H9 (cell line): ENCODE measurements around the gene IL1RAPL1. TPM values are rescaled to one million over a fixed set of nuclear protein-coding genes. Genes with fewer than 3 reads are reported as not detected.

Experiments
- DNase-seq: peaks from one replicate; pipeline ENCODE4 v3.0.0-alpha.2; 2017
- H2AFZ ChIP-seq: one replicate; pipeline ENCODE4 v1.6.1; 2013; ENCODE audit warnings: mild to moderate bottlenecking, low read length, control low read depth, moderate library complexity
- H2AK5ac ChIP-seq: 2 replicates; pipeline ENCODE4 v1.6.1; 2013; ENCODE audit warnings: low read length, control low read depth, mixed read lengths; ENCODE audit not compliant: insufficient read length
- H2BK120ac ChIP-seq: one replicate; pipeline ENCODE4 v1.6.1; 2013; ENCODE audit warnings: low read depth, mild to moderate bottlenecking, low read length, control low read depth, inconsistent platforms; ENCODE audit not compliant: poor library complexity, severe bottlenecking
- H2BK12ac ChIP-seq: 2 replicates; pipeline ENCODE4 v1.6.1; 2013; ENCODE audit warnings: low read length, control low read depth, mixed read lengths, low read depth; ENCODE audit not compliant: insufficient read length
- H2BK15ac ChIP-seq: 2 replicates; pipeline ENCODE4 v1.6.1; 2013; ENCODE audit warnings: low read depth, low read length, control low read depth
- H2BK20ac ChIP-seq: one replicate; pipeline ENCODE4 v1.6.1; 2013; ENCODE audit warnings: low read depth, mild to moderate bottlenecking, low read length, control low read depth, inconsistent platforms; ENCODE audit not compliant: poor library complexity, severe bottlenecking
- H2BK5ac ChIP-seq: 2 replicates; pipeline ENCODE4 v1.6.1; 2013; ENCODE audit warnings: low read length, control low read depth, mixed read lengths; ENCODE audit not compliant: insufficient read length
- H3K14ac ChIP-seq: 2 replicates; pipeline ENCODE4 v1.6.1; 2013; ENCODE audit warnings: low read length, control low read depth; ENCODE audit not compliant: insufficient read depth
- H3K18ac ChIP-seq: 2 replicates; pipeline ENCODE4 v1.6.1; 2013; ENCODE audit warnings: low read depth, mild to moderate bottlenecking, mixed read lengths, low read length, control low read depth; ENCODE audit not compliant: insufficient read length
- H3K23ac ChIP-seq: 2 replicates; pipeline ENCODE4 v1.6.1; 2013; ENCODE audit warnings: low read length, control low read depth, mixed read lengths, low read depth; ENCODE audit not compliant: insufficient read length
- H3K23me2 ChIP-seq: 2 replicates; pipeline ENCODE4 v1.6.1; 2013; ENCODE audit warnings: low read depth, mild to moderate bottlenecking, mixed read lengths, low read length, control low read depth; ENCODE audit not compliant: insufficient read length, poor library complexity, severe bottlenecking
- H3K27ac ChIP-seq: 2 replicates; pipeline ENCODE4 v1.5.1; 2013; ENCODE audit warnings: low read length, control low read depth, mixed read lengths, low read depth; ENCODE audit not compliant: insufficient read length
- H3K27me3 ChIP-seq: 2 replicates; pipeline ENCODE4 v1.6.1; 2013; ENCODE audit warnings: low read length, control low read depth, inconsistent platforms; ENCODE audit not compliant: insufficient read depth
- H3K4ac ChIP-seq: 2 replicates; pipeline ENCODE4 v1.6.1; 2013; ENCODE audit warnings: low read depth, mild to moderate bottlenecking, control low read depth, inconsistent platforms, low read length, moderate library complexity
- H3K4me1 ChIP-seq: 2 replicates; pipeline ENCODE4 v1.6.1; 2013; ENCODE audit warnings: low read length, control low read depth, inconsistent platforms; ENCODE audit not compliant: insufficient read depth
- H3K4me2 ChIP-seq: 2 replicates; pipeline ENCODE4 v1.6.1; 2013; ENCODE audit warnings: low read length, control low read depth, mixed read lengths; ENCODE audit not compliant: insufficient read length, insufficient read depth
- H3K56ac ChIP-seq: 2 replicates; pipeline ENCODE4 v1.6.1; 2013; ENCODE audit warnings: low read depth, mild to moderate bottlenecking, mixed read lengths, low read length, control low read depth; ENCODE audit not compliant: insufficient read length
- H3K79me1 ChIP-seq: 2 replicates; pipeline ENCODE4 v1.6.1; 2013; ENCODE audit warnings: low read depth, mild to moderate bottlenecking, moderate library complexity, low read length, control low read depth, inconsistent platforms; ENCODE audit not compliant: insufficient read depth, poor library complexity, severe bottlenecking
- H3K79me2 ChIP-seq: 2 replicates; pipeline ENCODE4 v1.6.1; 2013; ENCODE audit warnings: low read length, control low read depth, inconsistent platforms; ENCODE audit not compliant: insufficient read depth
- H3K9ac ChIP-seq: 2 replicates; pipeline ENCODE4 v1.6.1; 2013; ENCODE audit warnings: low read length, control low read depth, mixed read lengths; ENCODE audit not compliant: insufficient read length; ENCODE audit errors: extremely low read depth
- H3K9me3 ChIP-seq: one replicate; pipeline ENCODE4 v1.6.1; 2013; ENCODE audit warnings: low read depth, low read length, inconsistent platforms; ENCODE audit not compliant: control insufficient read depth
- H3T11ph ChIP-seq: one replicate; pipeline ENCODE4 v1.6.1; 2013; ENCODE audit warnings: mild to moderate bottlenecking, low read length, control low read depth, inconsistent platforms
- H4K20me1 ChIP-seq: one replicate; pipeline ENCODE4 v1.6.1; 2013; ENCODE audit not compliant: control insufficient read depth, insufficient read length, insufficient read depth
- H4K5ac ChIP-seq: 2 replicates; pipeline ENCODE4 v1.6.1; 2013; ENCODE audit warnings: low read depth, mild to moderate bottlenecking, mixed read lengths, low read length, control low read depth; ENCODE audit not compliant: insufficient read length
- H4K8ac ChIP-seq: replicated peaks from 2 replicates; pipeline ENCODE4 v1.6.1; 2013; ENCODE audit warnings: low read length, control low read depth, mixed read lengths, low read depth; ENCODE audit not compliant: insufficient read length
- H4K91ac ChIP-seq: 2 replicates; pipeline ENCODE4 v1.6.1; 2013; ENCODE audit warnings: low read depth, mild to moderate bottlenecking, moderate library complexity, mixed read lengths, low read length, control low read depth; ENCODE audit not compliant: insufficient read length
- H3K27ac Mint-ChIP-seq, 3 experiments: 2 replicates in 2 of 3; 3 replicates in 1 of 3; pipeline ENCODE4 v1.8.0; 2020 to 2021; ENCODE audit warnings: mixed read lengths in 3 of 3, mild to moderate bottlenecking in 1 of 3, moderate library complexity in 1 of 3
- H3K27me3 Mint-ChIP-seq: 2 replicates; pipeline ENCODE4 v1.8.0; 2021; ENCODE audit warnings: low read depth, mild to moderate bottlenecking, moderate library complexity, mixed read lengths
- H3K36me3 Mint-ChIP-seq, 3 experiments: 2 replicates in 2 of 3; 3 replicates in 1 of 3; pipeline ENCODE4 v1.8.0; 2020 to 2021; ENCODE audit warnings: low read depth in 3 of 3, mixed read lengths in 3 of 3; ENCODE audit not compliant: insufficient read depth in 1 of 3
- H3K4me1 Mint-ChIP-seq, 2 experiments: 2 replicates each; pipeline ENCODE4 v1.8.0; 2020; ENCODE audit warnings: mixed read lengths in 2 of 2
- H3K4me3 Mint-ChIP-seq, 2 experiments: 2 replicates in 1 of 2; 3 replicates in 1 of 2; pipeline ENCODE4 v1.8.0; 2020 to 2021; ENCODE audit warnings: mild to moderate bottlenecking in 2 of 2, mixed read lengths in 2 of 2, moderate library complexity in 1 of 2
- H3K9me3 Mint-ChIP-seq, 2 experiments: 2 replicates in 1 of 2; 3 replicates in 1 of 2; pipeline ENCODE4 v1.8.0; 2020; ENCODE audit warnings: mild to moderate bottlenecking in 2 of 2, mixed read lengths in 2 of 2, moderate library complexity in 1 of 2
- CTCF ChIP-seq: fragments of 200-600 bp; sonication (generic); conservative IDR thresholded peaks from 3 replicates; pipeline ENCODE4 v1.8.0; 2021; ENCODE audit warnings: antibody characterized with exemption, mild to moderate bottlenecking
- WGBS: extraction: QIAGEN DNeasy Blood & Tissue Kit; methylation state at CpG from one replicate; pipeline ENCODE4 v1.1.7; 2013; ENCODE audit warnings: missing lambda C conversion rate, low lambda C conversion rate, mixed read lengths; ENCODE audit not compliant: insufficient read length; ENCODE audit errors: extremely low coverage; 5-methylcytosine and 5-hydroxymethylcytosine counted together
- total RNA-seq: library from RNA; stranded (reverse); gene quantifications from 2 replicates; pipeline ENCODE4 v1.2.1, GENCODE V29; 2021

IL1RAPL1 gene
- total RNA-seq, 1 experiment from 2014 or later: 0.31 TPM

GRCh38 chrX:29071525-29072320, 484.5 kb downstream of the IL1RAPL1 start:
- Histone ChIP-seq H2BK15ac (no peak overlapping the region), H3K14ac (no peak overlapping the region), H2AFZ (no peak overlapping the region), H3K4me2 (no peak overlapping the region), H3K9me3 (no peaks in the 10 kb centered on the region), H3K79me1 (no peaks in the 10 kb centered on the region), H3K4me1 (peaks cover 9% of the 10 kb centered on the region; the same call in 1 of the 2 replicates), H3K23me2 (no peaks in the 10 kb centered on the region), H2BK5ac (no peak overlapping the region), H2AK5ac (no peak overlapping the region), H2BK120ac (no peak overlapping the region), H3K56ac (no peak overlapping the region), H3K27ac (no peak overlapping the region), H3K4ac (no peak overlapping the region), H4K5ac (no peak overlapping the region), H4K8ac (no peak overlapping the region), H3K18ac (no peak overlapping the region), H4K20me1 (no peaks in the 10 kb centered on the region), H2BK12ac (no peak overlapping the region), H3K23ac (no peak overlapping the region), H3K27me3 (no peaks in the 10 kb centered on the region), H3K9ac (no peak overlapping the region), H2BK20ac (no peak overlapping the region), H3K79me2 (no peaks in the 10 kb centered on the region), H4K91ac (no peak overlapping the region), H3T11ph (no peak overlapping the region)
- no peak for DNase-seq
- H3K9me3 Mint-ChIP-seq: peaks cover 2 to 51% of the 10 kb centered on the region in 2 experiments; a peak in 4 of 5 replicates
- peaks cover under 1% of the 10 kb centered on the region; the same call in 1 of the 2 replicates for H3K27me3 Mint-ChIP-seq
- no peaks in the 10 kb centered on the region; a peak in 2 of 7 replicates for H3K36me3 Mint-ChIP-seq
- TF ChIP-seq CTCF: no peak
- H3K4me3 Mint-ChIP-seq: no peak overlapping the region
- peaks cover 18 to 22% of the 10 kb centered on the region in 2 experiments for H3K4me1 Mint-ChIP-seq
- WGBS: no CpG with 5 or more reads among the region's 5 CpGs
- no peak overlapping the region for H3K27ac Mint-ChIP-seq
